Motor neuron (in vitro differentiated cells): Measurements from ENCODE around the gene ALDH8A1. TPM values are rescaled to one million over a fixed set of nuclear protein-coding genes. Genes with fewer than 3 reads are reported as not detected.
"Not testable (repeated sequence)": the region's sequence is repeated elsewhere in the genome, so short reads cannot be mapped to it uniquely, and the experiment has no call there.

Experiments used
- ATAC-seq, 8 experiments: fragments of 200-7000 bp; cut with Tn5 transposase; replicated peaks in 6 of 8; 2 replicates each; pipeline ENCODE4 v1.8.0; 2021; ENCODE audit warnings: mild to moderate bottlenecking in 8 of 8, moderate library complexity in 8 of 8
- H3K27ac ChIP-seq, 2 donors: fragments of 250-450 bp; sonication (Bioruptor Pico); 2 replicates each; pipeline ENCODE4 v1.9.0; 2021; ENCODE audit warnings: antibody characterized with exemption in 2 of 2, mild to moderate bottlenecking in 2 of 2, moderate library complexity in 1 of 2
- H3K4me1 ChIP-seq, 2 donors: fragments of 250-450 bp; sonication (Bioruptor Pico); replicated peaks in 1 of 2; 2 replicates each; pipeline ENCODE4 v1.6.1; 2021; ENCODE audit warnings: antibody characterized with exemption in 2 of 2, mild to moderate bottlenecking in 2 of 2, moderate library complexity in 1 of 2
- H3K4me3 ChIP-seq, 5 donors: fragments of 250-450 bp; sonication (Bioruptor Pico); 2 replicates each; pipeline ENCODE4 v1.9.0; 2021; ENCODE audit warnings: antibody characterized with exemption in 5 of 5, mild to moderate bottlenecking in 5 of 5, moderate library complexity in 4 of 5
- WGBS, 10 experiments: fragments of 450-650 bp; shearing (Covaris generic); methylation state at CpG; one replicate each; pipeline ENCODE4 v1.0.0; 2022; 5-methylcytosine and 5-hydroxymethylcytosine counted together
- in situ Hi-C, 9 experiments: fragments of 400-800 bp; cut with MboI; loops; one replicate each; pipeline ENCODE4 v1.15.0; 2021; ENCODE audit warnings: low sequenced_read_pairs in 9 of 9, low pct_unique_long_range_greater_than_20kb in 2 of 9; ENCODE audit not compliant: unreplicated experiment in 9 of 9
- total RNA-seq, 8 experiments: library from RNA; unstranded; fragments of 300-600 nt; gene quantifications; 2 replicates each; pipeline versions ENCODE4 v1.2.3 to v1.2.4, GENCODE V29; 2022

ALDH8A1 gene
- total RNA-seq, 8 experiments from 2014 or later, result 0.13 to 2.3 (median 1.0) TPM

DNA sequence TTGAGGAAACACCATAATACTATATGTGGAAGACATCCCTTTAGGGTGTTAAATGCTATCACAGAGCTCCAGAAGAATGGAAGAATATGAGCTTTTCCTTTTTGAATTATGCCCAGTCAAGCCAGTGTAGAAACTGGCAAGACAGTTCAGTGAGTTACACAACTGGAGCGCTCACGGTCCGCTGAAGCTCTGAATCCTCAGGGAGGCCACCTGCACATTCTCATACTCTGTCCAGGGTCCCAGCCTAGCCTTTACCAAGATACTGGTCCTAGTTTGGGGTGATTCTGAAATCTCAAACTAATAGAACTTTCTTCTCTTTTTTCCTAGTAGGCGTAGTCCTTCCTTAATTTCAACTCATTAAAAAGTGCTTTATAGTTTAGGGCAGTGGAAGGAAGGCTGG lies 51.3 kb downstream of the ALDH8A1 start:
- H3K4me3 ChIP-seq, result no peak overlapping the region
- H3K27ac ChIP-seq, result no peak overlapping the region
- H3K4me1 ChIP-seq, result no peaks in the 10 kb centered on the region
- in situ Hi-C loops, result loop anchor here in 3 of 9 experiments (25.0 kb wide), 2 partner anchors 736 to 761 kb away; no protein-coding TSS in a partner anchor
- 50 to 100% (median 92%) methylated on average over 1 to 4 of the region's 4 CpGs; no CpG with 5 or more reads in 2 of the 10 experiments for WGBS, 10 experiments
- ATAC-seq, result no peak

DNA sequence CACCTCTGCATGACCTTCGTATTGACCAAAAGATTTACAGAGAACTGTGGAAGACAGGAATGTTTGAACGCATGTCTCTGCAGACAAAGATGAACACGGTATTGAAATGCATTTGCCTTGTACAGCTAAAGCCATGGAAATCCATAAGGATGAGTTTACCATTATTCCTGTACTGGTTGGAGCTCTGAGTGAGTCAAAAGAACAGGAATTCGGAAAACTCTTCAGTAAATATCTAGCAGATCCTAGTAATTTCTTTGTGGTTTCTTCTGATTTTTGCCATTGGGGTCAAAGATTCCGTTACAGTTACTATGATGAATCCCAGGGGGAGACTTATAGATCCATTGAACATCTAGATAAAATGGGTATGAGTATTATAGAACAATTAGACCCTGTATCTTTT lies 51.7 kb downstream of the ALDH8A1 start:
- H3K4me3 ChIP-seq, ATAC-seq, H3K27ac ChIP-seq, H3K4me1 ChIP-seq: not testable (repeated sequence)
- in situ Hi-C loops, result loop anchor here in 3 of 9 experiments (25.0 kb wide), 2 partner anchors 736 to 761 kb away; no protein-coding TSS in a partner anchor
- 50 to 100% (median 79%) methylated on average over 2 to 5 of the region's 5 CpGs; no CpG with 5 or more reads in 3 of the 10 experiments for WGBS, 10 experiments

DNA sequence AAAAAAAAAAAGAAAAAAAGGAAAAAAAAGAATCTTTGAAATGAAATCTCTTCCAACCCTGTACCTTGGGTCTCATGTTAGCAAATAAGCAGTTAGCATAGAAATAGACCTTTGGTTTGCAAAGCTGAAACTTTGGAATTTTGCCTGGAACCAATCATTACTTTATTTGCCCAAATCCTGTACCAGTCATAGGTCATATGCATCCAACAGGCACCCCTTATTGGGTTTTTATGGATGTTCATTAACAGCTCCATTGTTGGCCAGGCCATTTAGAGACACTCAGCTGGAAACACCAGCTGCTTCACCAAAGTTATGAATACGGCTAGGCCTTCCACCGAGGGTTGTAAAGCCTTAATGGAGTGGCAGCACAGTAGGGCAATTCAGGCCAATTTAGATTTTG lies 53.0 kb downstream of the ALDH8A1 start:
- Histone ChIP-seq H3K4me3 (no peak overlapping the region), H3K4me1 (no peaks in the 10 kb centered on the region), H3K27ac (no peak overlapping the region)
- no peak for ATAC-seq
- in situ Hi-C loops, result loop anchor here in 3 of 9 experiments (25.0 kb wide), 2 partner anchors 735 to 760 kb away; no protein-coding TSS in a partner anchor
- 25 to 80% (median 55%) methylated on average over 1 to 2 of the region's 2 CpGs; no CpG with 5 or more reads in 4 of the 10 experiments for WGBS, 10 experiments

DNA sequence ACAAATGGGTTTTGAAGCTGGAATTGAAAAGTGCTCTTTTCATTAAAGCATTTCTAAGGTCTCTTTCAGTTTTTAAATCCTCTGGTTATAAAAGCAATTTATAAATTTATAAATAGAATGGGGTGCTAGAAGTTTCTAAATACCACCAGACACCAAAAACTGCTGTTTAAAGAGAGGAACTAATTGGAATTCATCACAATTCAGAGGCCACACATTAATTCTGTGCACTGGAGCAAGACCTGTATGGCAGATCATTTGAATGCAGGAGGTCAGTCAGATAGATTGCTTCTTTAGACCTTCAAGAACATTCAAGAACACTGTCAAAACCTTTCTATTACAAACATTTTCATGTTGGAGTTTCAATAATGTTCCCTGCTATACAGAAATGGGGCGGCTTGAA lies 55.1 kb downstream of the ALDH8A1 start:
- in situ Hi-C loops, result loop anchor here in 3 of 9 experiments (25.0 kb wide), 2 partner anchors 732 to 757 kb away; no protein-coding TSS in a partner anchor
- Histone ChIP-seq H3K4me3 (no peak overlapping the region), H3K27ac (no peak overlapping the region), H3K4me1 (no peaks in the 10 kb centered on the region)
- WGBS, 10 experiments, result 40 to 100% (median 92%) methylated on average over 1 of the region's 1 CpG; no CpG with 5 or more reads in 4 of the 10 experiments
- ATAC-seq, result no peak

DNA sequence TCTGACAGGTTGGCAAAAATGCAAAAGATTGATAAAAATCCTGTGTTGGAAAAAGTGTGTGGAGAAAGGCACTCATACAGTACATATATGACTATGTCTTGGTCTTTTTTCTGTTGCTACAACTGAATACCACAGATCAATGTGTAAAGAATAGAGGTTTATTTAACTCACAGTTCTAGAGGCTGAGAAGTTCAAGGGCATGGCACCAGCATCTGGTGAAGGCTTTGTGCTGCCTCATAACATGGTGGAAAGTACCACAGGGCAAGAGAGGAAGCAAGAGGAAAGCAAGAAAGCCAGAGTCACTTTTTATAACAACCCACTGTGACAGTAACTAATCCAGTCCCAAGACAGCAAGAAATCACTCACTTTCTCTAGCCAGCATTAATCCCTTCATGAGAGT lies 57.5 kb downstream of the ALDH8A1 start:
- in situ Hi-C loops, result loop anchor here in 3 of 9 experiments (25.0 kb wide), 2 partner anchors 730 to 755 kb away; no protein-coding TSS in a partner anchor
- H3K4me1 ChIP-seq, result no peaks in the 10 kb centered on the region
- H3K27ac ChIP-seq, result no peak overlapping the region
- ATAC-seq, result no peak
- H3K4me3 ChIP-seq, result no peak overlapping the region

DNA sequence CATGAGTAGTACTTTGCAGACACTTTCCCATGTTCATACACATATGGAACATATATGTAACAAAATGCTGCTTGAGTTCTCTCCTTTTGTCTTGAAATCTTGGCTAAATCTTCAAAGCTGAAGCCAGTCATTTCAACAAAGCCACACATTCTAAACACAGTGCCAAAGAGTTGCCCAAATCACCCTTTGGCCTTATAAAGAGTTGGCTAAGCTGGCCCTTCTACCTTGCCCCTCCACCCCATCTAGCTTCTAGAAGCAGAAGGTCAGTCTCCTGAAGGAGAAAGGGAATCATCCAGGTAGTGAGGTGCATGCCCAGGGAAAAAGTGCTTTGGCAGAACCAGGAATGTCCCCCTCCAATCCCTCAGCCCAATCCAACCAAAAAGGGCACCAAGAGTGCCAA lies 58.3 kb downstream of the ALDH8A1 start:
- no peak overlapping the region for H3K4me3 ChIP-seq
- H3K4me1 ChIP-seq, result no peaks in the 10 kb centered on the region
- in situ Hi-C loops, result loop anchor here in 3 of 9 experiments (25.0 kb wide), 2 partner anchors 729 to 754 kb away; no protein-coding TSS in a partner anchor
- ATAC-seq, result no peak
- no peak overlapping the region for H3K27ac ChIP-seq

DNA sequence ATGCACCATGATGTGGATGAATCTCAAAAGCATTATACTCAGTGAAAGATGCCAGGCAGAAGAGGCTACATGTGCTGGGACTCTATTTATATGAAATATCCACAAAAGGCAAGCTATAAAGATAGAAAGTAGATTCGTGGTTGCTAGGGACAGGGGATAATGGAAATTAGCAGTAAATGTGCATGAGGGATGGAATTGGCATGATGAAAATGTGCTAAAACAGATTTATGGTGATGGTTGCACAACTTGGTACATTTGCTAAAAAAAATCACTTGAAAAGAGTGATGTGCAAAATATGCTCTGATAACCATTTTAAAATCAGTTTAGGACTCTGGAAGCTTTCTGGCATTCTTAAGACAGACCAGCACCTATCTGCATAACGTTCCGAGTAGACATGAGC lies 61.6 kb downstream of the ALDH8A1 start:
- in situ Hi-C loops, result loop anchor here in 4 of 9 experiments (10.0 to 25.0 kb wide), 3 partner anchors 714 to 751 kb away; no protein-coding TSS in a partner anchor
- no peak for ATAC-seq
- no peaks in the 10 kb centered on the region for H3K4me1 ChIP-seq
- 24 to 100% (median 69%) methylated on average over 1 to 3 of the region's 3 CpGs; no CpG with 5 or more reads in 2 of the 10 experiments for WGBS, 10 experiments
- no peak overlapping the region for H3K27ac ChIP-seq
- H3K4me3 ChIP-seq, result no peak overlapping the region

DNA sequence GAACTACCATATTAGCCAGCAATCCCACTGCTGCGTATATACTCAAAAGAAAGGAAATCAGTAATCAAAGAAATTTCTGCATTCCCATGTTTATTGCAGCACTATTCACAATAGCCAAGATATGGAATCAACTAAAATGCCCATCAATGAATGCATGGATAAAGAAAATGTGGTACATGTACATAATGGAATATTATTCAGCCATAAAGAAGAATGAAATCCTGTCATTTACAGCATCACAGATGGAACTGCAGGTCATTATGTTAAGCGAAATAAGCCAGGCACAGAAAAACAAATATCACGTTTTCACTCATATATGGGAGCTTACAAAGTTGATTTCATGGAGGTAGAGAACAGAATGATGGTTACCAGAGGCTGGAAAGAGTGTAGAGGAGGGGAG lies 65.1 kb downstream of the ALDH8A1 start:
- WGBS, 10 experiments, result 63 to 100% (median 92%) methylated on average over 1 to 3 of the region's 3 CpGs

DNA sequence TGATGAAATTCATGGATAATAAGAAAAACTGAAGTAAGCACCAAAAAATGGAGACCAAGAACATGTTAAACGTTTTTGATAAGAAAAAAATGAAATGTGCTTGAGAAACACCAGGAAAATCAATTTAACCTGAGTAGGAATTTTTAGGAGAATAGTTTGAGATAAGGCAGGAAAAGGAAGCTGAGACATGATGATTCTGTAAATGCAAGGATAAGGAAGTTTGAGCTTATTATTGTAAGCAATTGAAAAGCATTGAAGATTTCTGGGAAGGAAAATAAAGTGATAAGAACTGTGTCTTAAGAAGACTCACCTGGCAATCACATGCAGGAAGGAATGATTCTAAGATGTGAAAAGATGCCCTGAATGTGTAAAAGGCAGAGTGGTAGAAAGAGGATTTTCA lies 66.6 kb downstream of the ALDH8A1 start:
- Histone ChIP-seq H3K4me1 (no peaks in the 10 kb centered on the region), H3K27ac (no peak overlapping the region), H3K4me3 (no peak overlapping the region)
- ATAC-seq, result no peak
- in situ Hi-C loops, result loop anchor here in 4 of 9 experiments (10.0 to 25.0 kb wide), 3 partner anchors 709 to 746 kb away; no protein-coding TSS in a partner anchor
- 0 to 80% (median 32%) methylated on average over 1 of the region's 1 CpG for WGBS, 10 experiments

More for the DNA sequence above, 65.1 kb downstream of the ALDH8A1 start:
- H3K4me1 ChIP-seq, result no peaks in the 10 kb centered on the region
- in situ Hi-C loops, result loop anchor here in 4 of 9 experiments (10.0 to 25.0 kb wide), 3 partner anchors 710 to 747 kb away; no protein-coding TSS in a partner anchor
- ATAC-seq, result no peak
- H3K27ac ChIP-seq, result no peak overlapping the region
- H3K4me3 ChIP-seq, result no peak overlapping the region

DNA sequence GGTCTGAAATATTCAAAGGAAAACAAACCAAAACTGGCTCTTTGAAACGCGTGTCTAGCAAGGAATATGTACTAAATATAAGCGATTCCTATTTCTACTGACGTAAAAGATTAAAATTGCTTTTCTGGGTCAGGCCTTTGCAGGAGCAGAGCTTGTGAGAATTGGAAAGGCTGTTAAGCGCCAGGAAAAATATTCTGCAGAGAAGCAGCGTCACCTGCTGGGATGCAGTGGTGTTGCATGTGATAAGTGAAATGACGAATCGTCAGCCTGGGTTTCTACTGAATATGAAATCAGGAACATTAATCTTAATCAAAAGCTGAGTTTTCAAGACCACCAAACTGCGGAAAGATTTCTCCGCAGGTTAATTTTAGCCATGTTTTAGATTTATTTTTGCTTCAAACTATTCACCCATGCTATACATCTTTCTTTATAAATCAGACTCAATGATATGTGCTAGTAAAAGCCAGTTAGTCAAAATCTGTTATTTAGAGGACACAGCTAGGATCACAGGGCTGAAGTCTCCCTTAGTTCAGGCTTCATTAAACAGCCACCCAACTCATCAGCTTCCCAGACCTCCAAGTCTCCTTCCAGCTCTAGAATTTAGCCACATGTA lies 67.4 kb downstream of the ALDH8A1 start:
- WGBS, 10 experiments, result 0 to 38% (median 4%) methylated on average over 4 to 9 of the region's 10 CpGs; no CpG with 5 or more reads in 3 of the 10 experiments
- Histone ChIP-seq H3K4me3 (no peak overlapping the region), H3K4me1 (no peaks in the 10 kb centered on the region), H3K27ac (no peak overlapping the region)
- ATAC-seq, result peak; percentile 30 to 69 (median 48)
- in situ Hi-C loops, result loop anchor here in 4 of 9 experiments (10.0 to 25.0 kb wide), 3 partner anchors 708 to 745 kb away; no protein-coding TSS in a partner anchor

DNA sequence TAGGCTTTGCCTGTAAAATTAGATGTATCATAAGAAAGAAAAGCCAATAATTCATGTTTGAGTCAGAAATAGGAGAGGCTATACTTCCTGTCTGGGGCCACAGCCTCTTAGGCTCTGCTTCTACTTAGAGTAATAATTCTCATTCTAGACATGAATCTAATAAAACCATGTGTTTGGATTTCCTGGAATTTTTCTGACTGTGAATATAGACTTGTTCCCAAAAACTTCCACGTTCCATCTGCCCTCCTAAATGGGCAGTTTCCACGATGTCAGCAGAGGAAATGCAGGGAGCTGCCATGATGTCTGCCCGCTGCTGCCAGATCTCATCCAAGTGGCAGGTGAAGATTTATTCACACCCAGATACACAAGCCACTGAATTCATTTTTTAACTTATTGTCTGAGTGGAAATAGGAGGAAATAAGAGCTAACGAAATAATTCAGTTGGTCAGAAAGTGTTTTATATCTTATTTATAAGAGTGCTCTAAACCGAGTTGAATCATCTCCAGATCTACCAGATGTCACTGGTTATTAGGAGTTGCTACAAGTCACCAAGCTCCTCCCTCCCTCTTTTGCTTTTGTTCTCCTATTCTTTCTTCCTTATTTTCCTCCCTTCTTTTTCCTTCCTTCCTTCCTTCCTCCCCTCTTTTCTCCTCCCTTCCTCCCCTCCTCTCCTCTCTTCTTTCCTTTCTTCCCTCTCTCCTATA lies 69.3 kb downstream of the ALDH8A1 start:
- no peaks in the 10 kb centered on the region for H3K4me1 ChIP-seq
- 0 to 100% (median 81%) methylated on average over 2 to 5 of the region's 5 CpGs; no CpG with 5 or more reads in 1 of the 10 experiments for WGBS, 10 experiments
- ATAC-seq, result peak in 1 of 8 experiments; percentile 36
- no peak overlapping the region for H3K4me3 ChIP-seq
- no peak overlapping the region for H3K27ac ChIP-seq
- in situ Hi-C loops, result loop anchor here in 4 of 9 experiments (10.0 to 25.0 kb wide), 3 partner anchors 706 to 743 kb away; no protein-coding TSS in a partner anchor

DNA sequence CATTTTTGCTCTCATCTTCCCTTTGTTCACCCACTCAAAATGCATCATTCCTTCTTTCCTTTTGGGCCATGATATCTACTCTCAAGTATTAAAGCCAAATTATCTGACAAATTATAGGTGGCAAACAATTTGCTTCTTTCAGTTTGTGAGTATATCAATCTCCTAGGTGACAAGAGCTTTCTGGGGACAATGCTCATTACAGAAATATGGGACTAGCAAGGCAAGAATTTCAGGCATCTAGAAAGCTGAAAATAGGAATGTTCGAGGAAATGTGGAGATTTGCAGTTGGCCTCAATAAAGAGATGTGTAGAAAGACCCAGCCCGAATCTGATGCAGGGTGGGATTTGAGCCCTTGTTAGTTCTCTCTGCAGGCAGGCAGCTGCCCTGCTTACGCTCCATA lies 71.8 kb downstream of the ALDH8A1 start:
- no peaks in the 10 kb centered on the region for H3K4me1 ChIP-seq
- no peak overlapping the region for H3K27ac ChIP-seq
- ATAC-seq, result no peak
- no peak overlapping the region for H3K4me3 ChIP-seq
- WGBS, 10 experiments, result 64 to 100% (median 80%) methylated on average over 1 to 3 of the region's 3 CpGs; no CpG with 5 or more reads in 3 of the 10 experiments
- in situ Hi-C loops, result loop anchor here in 3 of 9 experiments (25.0 kb wide), 2 partner anchors 716 to 741 kb away; no protein-coding TSS in a partner anchor

DNA sequence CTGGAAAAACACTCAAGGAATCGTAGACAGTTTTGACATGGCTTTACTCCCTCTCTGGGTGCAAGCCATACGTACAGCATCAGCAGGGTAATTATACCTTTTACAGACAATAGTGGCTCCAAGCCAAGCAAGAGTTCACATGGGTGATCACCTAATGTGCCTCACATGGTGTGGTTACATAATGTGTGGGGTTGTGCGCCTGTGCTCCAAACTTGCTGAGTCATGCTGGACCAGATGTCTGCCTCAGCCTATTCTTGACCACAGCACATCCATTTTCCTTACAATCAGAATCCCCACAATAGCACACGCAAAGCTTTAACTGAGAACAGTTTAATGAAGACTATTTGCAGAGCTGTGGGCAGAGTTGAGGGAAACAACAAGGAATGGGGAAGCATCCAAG lies 74.5 kb downstream of the ALDH8A1 start:
- Histone ChIP-seq H3K27ac (no peak overlapping the region), H3K4me3 (no peak overlapping the region), H3K4me1 (no peaks in the 10 kb centered on the region)
- in situ Hi-C loops, result loop anchor here in 3 of 9 experiments (25.0 kb wide), 2 partner anchors 713 to 738 kb away; no protein-coding TSS in a partner anchor
- ATAC-seq, result no peak
- 71 to 100% (median 94%) methylated on average over 1 to 4 of the region's 4 CpGs; no CpG with 5 or more reads in 4 of the 10 experiments for WGBS, 10 experiments
